Activated CD4-positive, alpha-beta T cell treated with anti-CD3 and anti-CD28 coated beads, Interleukin-2, amount 50 U/mL, for 4 hours (primary cell): ENCODE measurements around the gene RAB1A.
"Not testable (repeated sequence)": the region's sequence is repeated elsewhere in the genome, so short reads cannot be mapped to it uniquely, and the experiment has no call there.

Experiments used
- DNase-seq, 2 experiments: peaks; one replicate each; pipeline ENCODE4 v3.0.0-alpha.2; 2020

Gene RAB1A

DNA sequence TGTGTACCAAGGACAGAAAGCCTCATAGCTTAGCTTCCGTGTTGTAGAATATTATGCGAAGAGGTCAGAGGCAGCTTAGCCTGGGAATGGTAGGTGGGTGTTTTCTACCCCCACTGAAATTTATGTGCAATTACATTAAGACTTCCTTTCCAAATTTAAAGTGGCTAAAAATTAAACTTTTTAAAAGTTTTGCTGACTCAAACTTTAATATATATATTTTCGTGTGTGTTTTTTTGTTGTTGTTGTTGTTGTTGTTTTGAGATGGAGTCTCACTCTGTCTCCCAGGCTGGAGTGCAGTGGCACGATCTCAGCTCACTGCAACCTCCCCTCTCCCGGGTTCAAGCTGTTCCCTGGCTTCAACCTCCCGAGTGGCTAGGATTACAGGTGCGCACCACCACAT lies 4.3 kb upstream of the RAB1A start:
- no peak for DNase-seq

DNA sequence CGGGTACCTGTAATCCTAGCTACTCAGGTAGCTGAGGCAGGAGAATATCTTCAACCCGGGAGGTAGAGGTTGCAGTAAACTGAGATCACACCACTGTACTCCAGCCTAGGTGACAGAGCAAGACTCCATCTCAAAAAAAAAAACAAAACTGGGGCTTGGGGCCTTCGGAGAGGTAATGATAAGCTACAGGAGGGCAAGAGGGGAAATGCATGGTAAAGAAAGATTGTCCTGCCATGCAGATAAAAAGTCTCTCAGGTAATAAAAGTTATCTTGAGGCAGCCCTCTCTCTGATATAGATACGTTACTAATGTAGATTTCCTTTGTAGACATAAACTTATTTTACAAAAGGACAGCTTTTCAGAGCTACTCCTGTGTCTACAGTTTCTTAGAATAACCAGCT lies 3.7 kb upstream of the RAB1A start:
- no peak for DNase-seq

DNA sequence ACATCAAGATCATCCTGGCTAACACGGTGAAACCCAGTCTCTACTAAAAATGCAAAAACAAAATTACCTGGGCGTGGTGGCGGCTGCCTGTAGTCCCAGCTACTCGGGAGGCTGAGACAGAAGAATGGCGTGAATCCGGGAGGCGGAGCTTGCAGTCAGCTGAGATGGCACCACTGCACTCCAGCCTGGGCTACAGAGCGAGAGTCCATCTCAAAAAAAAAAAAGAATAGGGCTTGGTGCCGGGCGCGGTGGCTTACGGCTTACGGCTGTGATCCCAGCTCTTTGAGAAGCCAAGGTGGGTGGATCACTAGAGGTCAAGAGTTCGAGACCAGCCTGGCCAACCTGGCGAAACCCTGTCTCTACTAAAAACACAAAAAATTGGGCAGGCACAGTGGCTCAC lies 3.0 kb upstream of the RAB1A start:
- not testable (repeated sequence) for DNase-seq

DNA sequence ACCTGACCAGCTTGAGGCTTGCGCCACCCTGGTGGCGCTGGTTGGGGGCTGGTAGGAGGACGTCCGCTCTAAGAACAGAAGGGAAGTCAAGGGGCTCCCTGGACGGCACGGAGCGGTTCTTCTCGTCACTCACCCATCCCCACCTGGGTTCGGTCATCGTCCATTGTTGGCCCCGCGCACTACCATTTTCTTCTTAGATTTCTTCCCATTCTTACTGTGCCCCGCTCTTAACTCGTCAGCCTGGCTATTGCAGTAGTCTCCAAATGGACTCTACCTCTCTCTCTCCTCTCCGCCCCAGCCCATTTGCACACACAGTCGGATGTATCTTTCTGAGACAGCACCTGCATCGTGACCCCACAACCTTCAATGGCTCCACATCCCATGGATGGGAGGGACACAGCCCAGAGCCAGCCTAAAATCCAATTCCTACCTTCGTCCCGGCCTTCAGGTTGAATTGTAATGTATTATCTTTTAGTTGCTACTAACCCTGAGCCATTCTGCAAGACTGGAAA lies 814 bp upstream of the RAB1A start:
- no peak for DNase-seq

DNA sequence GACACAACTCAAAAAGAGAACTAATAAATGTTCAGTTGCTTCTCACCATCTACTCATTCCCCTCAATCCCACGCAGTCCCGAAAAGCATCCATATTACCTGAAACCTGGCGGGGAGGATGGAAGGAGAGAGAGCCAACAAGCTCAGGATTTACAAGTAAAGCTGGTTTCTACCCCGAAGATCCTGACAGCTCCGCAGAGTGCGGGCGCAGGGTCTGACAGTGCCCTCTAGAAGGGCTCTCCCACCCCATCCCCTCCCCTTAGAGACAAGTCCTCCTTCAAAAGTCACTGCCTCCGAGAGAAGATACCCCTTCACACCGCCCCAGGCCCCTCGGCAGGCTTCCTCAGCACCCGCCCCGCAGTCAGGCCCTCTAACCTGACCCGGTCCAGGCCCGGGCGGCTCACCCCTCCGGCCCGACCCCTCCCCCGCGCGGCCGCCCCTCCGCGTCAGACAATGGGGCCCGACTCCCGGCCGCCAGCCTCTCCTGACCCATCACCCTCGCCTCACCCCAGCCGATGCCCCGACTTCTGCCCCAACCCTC lies 550 bp downstream of the RAB1A start:
- DNase-seq, result peak; percentile 3 to 9

DNA sequence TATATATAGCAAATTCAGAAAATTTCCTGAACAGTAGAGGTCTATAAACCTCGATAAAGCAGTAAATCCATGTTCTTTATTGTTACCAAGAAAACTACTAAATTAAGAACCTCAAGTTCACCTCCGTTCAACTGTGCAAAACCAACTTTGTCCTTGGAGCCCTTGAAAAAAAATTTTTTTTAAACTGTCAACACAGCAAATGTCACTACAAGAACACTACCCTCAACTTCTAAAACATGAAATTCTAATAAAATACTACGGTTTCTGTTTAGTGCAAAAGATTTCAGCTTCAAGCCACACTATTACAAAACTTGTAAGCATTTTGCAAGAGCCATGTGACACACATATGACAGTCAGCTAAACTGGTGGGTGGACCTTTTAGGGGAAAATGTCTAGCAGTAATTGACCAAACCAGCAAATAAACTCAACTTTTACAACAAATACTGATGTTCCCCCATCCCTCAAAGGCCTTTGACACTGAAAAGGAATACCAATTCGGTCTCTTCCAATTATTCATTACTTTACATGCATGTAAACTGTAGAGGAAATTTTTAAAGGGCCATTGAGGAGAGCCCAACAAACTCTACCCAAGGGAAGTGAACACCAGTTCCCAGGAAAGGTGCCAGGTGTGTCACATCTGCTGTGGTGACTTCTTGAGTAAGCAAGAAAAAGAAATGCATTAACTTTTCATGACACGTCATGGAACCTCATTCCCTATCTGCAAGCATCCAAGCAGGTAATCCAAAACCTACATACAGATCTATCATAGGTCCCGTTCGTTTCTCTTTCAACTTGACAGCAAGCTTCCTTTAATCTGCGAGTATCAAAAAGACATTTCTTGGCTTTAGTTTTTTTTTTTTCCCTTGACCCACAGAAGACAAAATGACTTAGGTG lies 1.4 kb downstream of the RAB1A start:
- DNase-seq, result peak in 1 of 2 experiments; percentile 3

DNA sequence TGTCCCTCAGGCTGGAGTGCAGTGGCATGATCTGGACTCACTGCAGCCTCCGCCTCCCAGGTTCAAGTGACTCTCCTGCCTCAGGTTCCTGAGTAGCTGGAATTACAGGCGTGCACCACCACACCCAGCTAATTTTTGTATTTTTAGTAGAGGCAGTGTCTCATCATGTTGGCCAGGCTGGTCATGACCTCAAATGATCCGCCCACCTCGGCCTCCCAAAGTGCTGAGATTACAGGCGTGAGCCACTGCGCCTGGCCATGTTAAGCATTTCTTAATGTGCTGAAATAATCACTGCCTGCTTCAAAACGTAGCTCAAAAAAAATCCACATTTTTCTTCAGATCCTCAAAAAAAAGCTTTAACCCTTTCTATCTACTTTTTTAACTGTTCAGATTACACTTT lies 4.4 kb downstream of the RAB1A start:
- DNase-seq, result not testable (repeated sequence)

DNA sequence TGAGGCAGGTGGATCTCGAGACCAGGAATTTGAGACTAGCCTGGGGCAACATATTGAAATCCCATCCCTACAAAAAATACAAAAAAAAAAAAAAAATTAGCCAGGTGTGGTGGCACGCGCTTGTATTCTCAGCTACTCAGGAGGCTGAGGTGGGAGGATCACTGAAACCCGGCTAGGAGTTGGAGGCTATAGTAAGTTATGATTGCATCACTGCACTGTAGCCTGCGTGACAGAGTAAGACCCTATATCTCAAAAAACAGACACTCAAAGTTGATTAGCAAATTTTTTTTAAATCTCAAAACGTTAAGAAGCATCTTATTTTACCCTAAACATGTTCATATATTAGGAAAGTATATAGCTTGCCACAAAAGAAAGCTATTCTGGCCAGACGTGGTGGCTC lies 7.6 kb downstream of the RAB1A start:
- no peak for DNase-seq

DNA sequence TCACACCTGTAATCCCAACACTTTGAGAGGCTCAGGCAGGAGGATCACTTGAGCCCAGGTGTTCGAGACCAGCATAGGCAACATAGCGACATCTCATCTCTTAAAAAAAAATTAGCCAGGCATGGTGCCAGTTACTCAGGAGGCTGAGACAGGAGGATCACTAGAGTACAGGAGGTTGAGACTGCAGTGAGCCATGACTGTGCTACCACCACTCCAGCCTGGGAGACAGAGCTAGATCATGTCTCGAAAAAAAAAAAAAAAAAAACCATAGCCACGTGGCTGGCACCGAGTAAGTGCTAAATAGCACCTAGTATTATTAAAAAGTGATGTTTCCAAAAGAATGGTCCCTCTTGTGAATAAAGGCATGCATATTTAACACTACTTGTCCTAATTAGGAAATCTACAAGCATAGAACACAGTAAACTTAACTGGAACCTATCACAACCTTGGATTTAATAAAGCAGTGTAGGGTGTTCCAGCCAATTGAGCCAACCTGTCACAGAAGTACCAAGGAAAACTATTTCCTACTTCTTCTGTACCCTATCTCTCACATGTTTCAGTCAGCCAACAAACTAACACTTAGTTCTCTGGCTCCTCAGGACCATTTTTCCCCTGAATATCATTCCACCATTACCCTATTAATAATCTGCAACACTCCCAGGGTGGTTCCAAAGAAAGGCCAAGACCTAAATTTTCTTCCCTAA lies 8.8 kb downstream of the RAB1A start:
- no peak for DNase-seq

DNA sequence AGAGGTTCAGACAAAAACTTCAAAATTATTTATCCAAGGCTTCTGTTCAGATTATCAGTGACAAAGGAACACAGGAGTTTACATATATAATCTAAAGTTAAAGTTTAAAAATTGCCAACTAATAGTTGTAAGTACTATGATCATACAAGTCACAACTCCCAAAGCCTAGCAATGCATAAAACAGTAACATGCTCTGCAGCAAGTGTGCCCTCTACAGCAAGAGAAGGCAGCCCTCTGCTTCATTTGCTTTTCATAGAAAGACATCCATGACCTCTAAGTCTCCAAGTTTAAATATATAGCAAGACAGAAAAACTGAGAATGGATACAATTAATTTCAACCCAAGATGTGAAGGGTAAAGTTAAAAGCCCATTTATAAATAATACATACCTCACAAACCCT lies 13.3 kb downstream of the RAB1A start:
- no peak for DNase-seq

DNA sequence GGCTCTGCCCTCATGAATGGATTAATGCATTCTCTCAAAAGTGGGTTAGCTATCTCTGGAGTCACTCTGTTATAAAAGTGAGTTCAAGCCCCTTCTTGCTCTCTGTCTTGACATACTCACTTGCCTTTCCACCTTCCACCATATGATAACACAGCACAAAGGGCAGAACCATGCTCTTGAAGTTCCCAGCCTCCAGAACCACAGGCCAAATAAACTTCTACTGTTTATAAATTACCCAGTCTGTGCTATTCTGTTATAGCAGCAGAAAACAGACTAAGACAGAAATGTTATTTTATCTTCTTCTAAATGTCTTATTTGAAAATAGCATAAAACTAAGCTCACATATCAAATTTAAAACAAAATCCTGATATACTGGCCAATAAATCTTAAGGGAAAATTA lies 15.0 kb downstream of the RAB1A start:
- DNase-seq, result no peak

DNA sequence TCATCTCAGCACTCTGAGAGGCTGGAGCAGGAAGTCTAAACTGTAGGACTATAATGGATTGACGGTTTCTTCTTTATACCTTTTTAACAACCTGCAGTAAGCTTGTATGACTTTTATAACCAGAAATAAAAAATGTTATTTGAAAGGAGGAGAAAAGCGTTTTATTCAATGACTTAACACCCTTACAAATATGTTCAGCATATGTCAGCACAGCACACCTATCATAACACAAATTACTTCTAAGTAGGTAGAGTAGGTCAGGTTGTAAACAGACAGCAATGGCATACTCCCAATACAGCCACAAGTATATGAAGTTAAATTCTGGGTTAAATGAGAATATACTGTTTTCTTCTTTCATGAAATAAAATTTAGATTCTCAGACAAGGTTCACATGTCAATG lies 16.1 kb downstream of the RAB1A start:
- no peak for DNase-seq

DNA sequence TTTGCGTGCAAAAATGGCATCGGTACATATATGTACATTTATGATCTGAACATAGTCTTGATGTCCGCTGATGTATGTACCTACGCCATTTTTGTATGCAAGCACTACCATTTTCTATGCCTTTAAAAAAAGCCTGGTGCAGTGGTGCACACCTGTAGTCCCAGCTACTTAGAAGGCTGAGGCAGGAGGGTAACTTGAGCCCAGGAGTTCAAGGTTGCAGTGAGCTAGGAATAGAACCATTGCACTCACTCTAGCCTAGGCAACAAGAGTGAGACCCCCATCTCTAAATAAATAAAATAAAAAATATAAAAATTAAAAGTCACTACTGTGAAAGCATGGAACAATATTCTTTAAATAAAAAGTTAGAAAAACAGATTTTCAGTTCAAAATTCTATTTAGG lies 16.7 kb downstream of the RAB1A start:
- no peak for DNase-seq

DNA sequence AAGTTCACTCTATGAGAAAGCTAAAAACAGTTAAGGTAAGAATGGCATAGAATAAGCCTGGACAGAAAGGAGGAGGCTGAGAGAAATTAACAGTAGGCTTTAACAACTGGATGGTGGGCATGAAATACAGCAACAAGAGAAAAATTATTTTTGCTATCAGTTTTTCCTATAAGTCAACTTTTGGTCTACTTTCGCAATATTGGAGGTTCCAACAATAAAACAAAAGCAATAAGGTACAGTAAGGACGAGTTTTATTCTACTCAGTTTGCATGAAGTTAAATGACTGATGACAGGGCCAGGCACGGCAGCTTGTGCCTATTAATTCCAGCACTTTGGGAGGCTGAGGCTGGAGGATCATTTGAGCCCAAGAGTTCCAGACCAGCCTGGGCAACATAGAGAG lies 17.3 kb downstream of the RAB1A start:
- no peak for DNase-seq

DNA sequence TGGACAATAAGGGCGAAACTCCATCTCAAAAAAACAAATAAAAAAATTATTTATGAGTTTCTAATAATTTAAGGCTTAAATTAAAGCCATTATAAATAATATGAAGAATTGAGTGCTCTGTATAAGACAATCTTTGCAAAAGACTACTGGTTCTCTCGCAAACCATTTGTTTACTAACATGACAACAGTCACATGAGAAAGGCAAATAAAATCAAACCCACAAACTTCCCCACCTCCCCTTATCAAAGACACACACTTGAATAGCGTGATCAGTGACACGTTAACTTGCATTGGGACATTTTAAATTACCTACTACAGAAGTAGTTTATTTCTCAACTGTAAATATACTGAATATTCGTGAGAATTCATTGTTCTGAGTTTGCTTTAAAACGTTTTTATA lies 21.1 kb downstream of the RAB1A start:
- no peak for DNase-seq

DNA sequence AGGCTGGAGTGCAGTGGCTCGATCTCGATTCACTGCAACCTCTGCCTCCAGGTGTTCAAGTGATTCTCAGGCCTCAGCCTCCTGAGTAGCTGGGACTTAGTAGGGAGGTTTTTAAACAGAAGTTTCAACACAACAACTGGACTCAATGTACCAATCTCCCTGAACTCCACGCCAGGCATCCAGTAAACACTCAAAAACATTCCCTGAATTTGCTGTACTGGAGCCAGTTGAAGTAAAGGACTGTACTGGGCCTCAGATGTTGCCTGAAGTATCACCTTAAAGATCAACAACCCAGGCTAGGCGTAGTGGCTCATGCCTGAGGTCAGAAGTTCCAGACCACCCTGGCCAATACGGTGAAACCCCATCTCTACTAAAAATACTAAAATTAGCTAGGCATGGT lies 22.4 kb downstream of the RAB1A start:
- no peak for DNase-seq

DNA sequence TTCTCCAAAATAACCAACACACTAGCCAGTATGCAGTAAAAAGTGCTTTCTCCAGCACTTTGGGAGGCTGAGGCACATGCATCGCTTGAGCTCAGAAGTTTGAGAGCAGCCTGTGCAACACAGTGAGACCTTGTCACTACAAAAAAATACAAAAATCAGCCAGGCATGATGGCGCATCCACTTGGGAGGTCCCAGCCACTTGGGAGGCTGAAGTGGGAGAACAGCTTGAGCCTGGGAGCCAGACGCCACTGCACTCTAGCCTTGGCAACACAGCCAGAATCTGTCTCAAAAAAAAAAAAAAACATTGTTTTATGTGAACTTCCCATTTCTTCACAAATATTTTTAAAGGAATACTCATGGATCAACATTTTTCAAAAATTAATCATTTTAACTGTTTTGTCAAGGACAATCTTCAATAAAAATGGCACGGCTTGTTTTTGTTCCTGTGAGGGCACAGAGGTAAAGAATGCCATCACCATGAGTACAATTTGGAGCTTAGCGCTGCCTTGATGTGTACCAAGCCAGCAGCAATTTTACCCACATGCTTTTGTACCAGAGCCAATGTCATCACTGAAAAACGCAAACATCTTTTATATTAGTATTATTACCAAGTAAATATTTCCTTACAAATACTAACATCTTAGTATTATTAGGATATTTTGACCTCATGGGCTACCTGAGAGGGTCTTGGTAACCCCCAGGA lies 26.7 kb downstream of the RAB1A start:
- no peak for DNase-seq

DNA sequence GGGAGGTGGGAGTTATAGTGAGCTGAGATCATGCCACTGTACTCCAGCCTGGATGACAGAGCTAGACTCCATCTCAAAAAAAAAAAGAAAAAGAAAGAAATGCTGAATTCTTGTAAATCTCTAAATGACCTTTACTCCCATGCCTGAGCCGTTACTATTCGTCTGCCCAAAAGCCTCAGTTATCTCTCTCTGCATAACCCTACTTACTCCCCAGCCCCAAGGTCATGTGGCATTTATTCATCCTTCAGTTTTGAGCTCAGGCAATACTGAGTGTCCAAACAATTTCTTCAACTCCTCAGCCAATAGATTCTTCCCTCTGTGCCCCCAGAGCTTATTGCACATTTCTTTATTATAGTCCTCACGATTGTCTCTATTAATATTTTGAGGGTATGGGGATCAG lies 28.8 kb downstream of the RAB1A start:
- DNase-seq, result no peak

DNA sequence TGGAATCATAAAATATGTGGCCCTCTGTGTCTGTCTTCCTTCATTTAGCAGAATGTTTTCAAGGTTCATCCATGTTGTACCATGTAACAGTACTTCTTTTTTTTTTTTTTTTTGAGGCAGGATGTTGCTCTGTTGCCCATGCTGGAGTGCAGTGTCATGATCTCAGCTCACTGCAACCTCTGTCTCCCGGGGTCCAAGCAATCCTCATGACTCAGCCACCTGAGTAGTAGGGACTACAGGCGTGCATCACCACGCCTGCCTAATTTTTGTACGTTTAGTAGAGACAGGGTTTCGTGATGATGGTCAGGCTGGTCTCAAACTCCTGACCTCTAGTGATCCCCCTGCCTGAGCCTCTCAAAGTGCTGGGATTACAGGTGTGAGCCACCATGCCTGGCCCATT lies 31.2 kb downstream of the RAB1A start:
- DNase-seq, result no peak

DNA sequence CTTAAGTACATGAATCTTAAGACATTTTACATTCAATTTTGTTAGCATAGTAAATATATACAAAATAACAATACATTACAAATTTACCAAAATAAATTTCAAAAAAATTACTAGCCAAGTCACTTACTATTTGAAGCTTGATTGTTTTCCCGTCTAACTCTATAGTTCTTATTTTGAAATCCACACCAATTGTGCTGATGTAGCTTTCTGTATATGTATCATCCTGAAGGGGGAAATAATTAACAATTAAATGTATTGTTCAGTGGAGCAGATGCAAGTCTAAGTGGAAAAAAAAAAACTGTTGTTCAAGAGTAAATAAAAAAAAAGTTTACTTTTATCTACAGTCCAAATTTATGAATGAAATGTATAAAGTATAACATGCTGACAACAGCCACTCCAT lies 32.1 kb downstream of the RAB1A start:
- DNase-seq, result no peak

DNA sequence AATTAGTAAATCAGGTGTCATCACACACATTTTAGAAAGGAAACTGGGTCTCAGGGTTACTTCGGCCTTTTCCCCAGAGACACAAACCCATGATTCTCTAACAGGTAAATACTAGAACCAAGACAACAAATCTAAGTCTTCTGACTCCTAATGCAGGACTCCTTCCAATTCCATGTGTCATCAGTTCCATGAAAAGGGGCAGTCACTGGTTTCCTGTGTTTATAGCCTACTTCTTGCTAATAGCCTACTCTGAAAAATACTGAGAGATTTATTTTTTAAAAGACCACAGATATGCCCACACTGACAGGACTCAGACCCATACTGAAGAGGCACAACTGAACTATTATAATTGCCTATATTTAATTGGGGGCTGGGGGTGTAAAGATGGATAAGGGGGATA lies 33.0 kb downstream of the RAB1A start:
- no peak for DNase-seq

DNA sequence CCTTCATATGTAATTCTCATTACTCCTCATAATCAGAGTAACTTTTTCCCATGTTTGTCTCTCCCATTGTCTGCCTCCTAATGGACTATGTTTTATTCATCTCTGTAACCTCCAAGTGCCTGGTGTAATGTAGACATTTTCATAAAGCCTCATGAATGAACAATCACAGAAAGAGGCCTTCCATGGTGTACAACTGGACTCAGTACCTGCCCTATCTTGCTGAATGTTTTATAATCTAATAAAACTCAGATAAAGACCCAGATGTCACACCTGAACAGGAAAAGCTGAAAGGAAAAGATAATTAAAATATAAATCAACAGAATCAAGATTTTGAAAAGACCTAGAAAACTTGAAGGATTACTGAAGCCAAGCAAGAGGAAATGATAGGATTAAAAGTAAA lies 36.7 kb downstream of the RAB1A start:
- no peak for DNase-seq

DNA sequence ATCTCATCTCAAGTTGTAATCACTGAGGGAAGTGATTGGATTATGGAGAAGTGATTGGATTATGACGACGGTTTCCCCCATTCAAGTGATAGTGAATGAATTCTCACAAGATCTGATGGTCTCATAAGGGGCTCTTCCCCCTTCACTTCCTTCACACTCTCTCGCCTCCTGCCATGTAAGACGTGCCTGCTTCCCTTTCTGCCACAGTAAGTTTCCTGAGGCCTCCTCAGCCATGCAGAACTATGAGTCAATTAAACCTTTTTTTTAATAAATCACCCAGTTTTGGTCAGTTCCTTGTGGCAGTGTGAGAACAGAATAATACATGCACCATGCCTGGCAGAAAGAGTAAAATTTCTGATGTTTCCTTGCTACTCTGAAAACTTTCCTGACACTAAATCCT lies 37.1 kb downstream of the RAB1A start:
- DNase-seq, result no peak
